DOHH2 (cell line): Measurements from ENCODE around the gene DCTPP1.

Experiments used
- H3F3A ChIP-seq: fragments of 200-600 bp; sonication (generic), shearing (Covaris generic); 2 replicates; pipeline ENCODE4 v1.6.0; 2016; ENCODE audit warnings: antibody characterized with exemption, mild to moderate bottlenecking; ENCODE audit not compliant: control insufficient read depth, insufficient read depth
- H3K27ac ChIP-seq: fragments of 200-600 bp; sonication (generic); 2 replicates; pipeline ENCODE4 v1.5.1; 2014; ENCODE audit warnings: low read depth, mild to moderate bottlenecking, low read length, moderate library complexity
- H3K27me3 ChIP-seq: fragments of 200-600 bp; sonication (generic); 2 replicates; pipeline ENCODE4 v1.6.1; 2014; ENCODE audit warnings: mild to moderate bottlenecking, low read length, mixed read lengths; ENCODE audit not compliant: control insufficient read depth
- H3K36me3 ChIP-seq: fragments of 200-600 bp; sonication (generic); 2 replicates; pipeline ENCODE4 v1.6.1; 2014; ENCODE audit warnings: mild to moderate bottlenecking, low read length, moderate library complexity, mixed read lengths; ENCODE audit not compliant: control insufficient read depth
- H3K4me1 ChIP-seq: fragments of 200-600 bp; sonication (generic); 2 replicates; pipeline ENCODE4 v1.6.1; 2014; ENCODE audit warnings: mild to moderate bottlenecking, low read length, mixed read lengths; ENCODE audit not compliant: control insufficient read depth
- H3K4me2 ChIP-seq: fragments of 200-600 bp; sonication (generic); 2 replicates; pipeline ENCODE4 v1.6.0; 2014; ENCODE audit warnings: mild to moderate bottlenecking, low read length, moderate library complexity
- H3K4me3 ChIP-seq: fragments of 200-600 bp; sonication (generic); 2 replicates; pipeline ENCODE4 v1.5.1; 2014; ENCODE audit warnings: mild to moderate bottlenecking, low read length, mixed read lengths
- H3K79me2 ChIP-seq: fragments of 200-600 bp; sonication (generic); 2 replicates; pipeline ENCODE4 v1.6.1; 2014; ENCODE audit warnings: mild to moderate bottlenecking, low read length, mixed read lengths; ENCODE audit not compliant: control insufficient read depth
- H3K9me2 ChIP-seq: fragments of 200-600 bp; sonication (generic); replicated peaks from 2 replicates; pipeline ENCODE4 v1.6.1; 2014; ENCODE audit warnings: mild to moderate bottlenecking, low read length, mixed read lengths; ENCODE audit not compliant: control insufficient read depth
- H3K9me3 ChIP-seq: fragments of 200-600 bp; sonication (generic); 2 replicates; pipeline ENCODE4 v1.6.1; 2014; ENCODE audit warnings: antibody characterized with exemption, low read length, mixed read lengths; ENCODE audit not compliant: control insufficient read depth, insufficient read depth
- H4K20me1 ChIP-seq: fragments of 200-600 bp; sonication (generic); 2 replicates; pipeline ENCODE4 v1.6.0; 2014; ENCODE audit warnings: low read depth, mild to moderate bottlenecking, antibody characterized with exemption, low read length, moderate library complexity; ENCODE audit not compliant: control insufficient read depth, insufficient read depth
- CTCF ChIP-seq: fragments of 200-600 bp; sonication (generic); IDR thresholded peaks from one replicate; pipeline ENCODE4 v1.5.1; 2014; ENCODE audit warnings: antibody characterized with exemption, mild to moderate bottlenecking, low read depth, low read length; ENCODE audit not compliant: poor library complexity, severe bottlenecking
- EZH2phosphoT487 ChIP-seq: fragments of 200-600 bp; sonication (generic); IDR thresholded peaks from 2 replicates; pipeline ENCODE4 v1.6.1; 2017; ENCODE audit warnings: borderline replicate concordance, mild to moderate bottlenecking, antibody characterized with exemption, low read length, moderate library complexity, mixed read lengths

DCTPP1 gene

GRCh38 chr16:30416047-30416603 is 13.7 kb downstream of the DCTPP1 start:
- Histone ChIP-seq H3K4me1 (peaks cover 17% of the 10 kb centered on the region), H3K9me2 (no peaks in the 10 kb centered on the region), H3K4me2 (no peak overlapping the region), H3K27me3 (no peaks in the 10 kb centered on the region), H3K36me3 (peaks cover 56% of the 10 kb centered on the region), H4K20me1 (no peaks in the 10 kb centered on the region), H3K4me3 (no peak overlapping the region), H3K27ac (no peak overlapping the region), H3K9me3 (no peaks in the 10 kb centered on the region), H3K79me2 (peaks cover 30% of the 10 kb centered on the region), H3F3A (peaks cover 34% of the 10 kb centered on the region)
- TF ChIP-seq EZH2phosphoT487 (no peak), CTCF (no peak)

GRCh38 chr16:30414159-30414558 is 15.7 kb downstream of the DCTPP1 start:
- Histone ChIP-seq H3K36me3 (peaks cover 51% of the 10 kb centered on the region), H3K4me3 (no peak overlapping the region), H3F3A (peaks cover 20% of the 10 kb centered on the region), H3K79me2 (peaks cover 35% of the 10 kb centered on the region), H3K9me3 (no peaks in the 10 kb centered on the region), H3K9me2 (no peaks in the 10 kb centered on the region), H3K27ac (no peak overlapping the region), H3K27me3 (no peaks in the 10 kb centered on the region), H3K4me2 (no peak overlapping the region), H4K20me1 (no peaks in the 10 kb centered on the region), H3K4me1 (peaks cover 26% of the 10 kb centered on the region)
- TF ChIP-seq CTCF (no peak), EZH2phosphoT487 (no peak)

- Histone ChIP-seq H3K27me3 (no peaks in the 10 kb centered on the region), H3K4me1 (peaks cover 29% of the 10 kb centered on the region), H3F3A (peaks cover 19% of the 10 kb centered on the region), H3K4me2 (no peak overlapping the region), H3K27ac (no peak overlapping the region), H3K4me3 (no peak overlapping the region), H3K9me3 (no peaks in the 10 kb centered on the region), H3K36me3 (peaks cover 42% of the 10 kb centered on the region), H3K79me2 (peaks cover 36% of the 10 kb centered on the region), H4K20me1 (no peaks in the 10 kb centered on the region), H3K9me2 (no peaks in the 10 kb centered on the region)
- TF ChIP-seq EZH2phosphoT487, result no peak
- no peak for TF ChIP-seq CTCF
Observed at GRCh38 chr16:30413112-30413806, 16.6 kb downstream of the DCTPP1 start.
